DOHH2 (cell line): Measurements from ENCODE around the gene NAXD.
A peak's percentile ranks its signal among the peaks of the same experiment; 100 is the strongest.

Source experiments
- CTCF ChIP-seq: fragments of 200-600 bp; sonication (generic); IDR thresholded peaks from one replicate; pipeline ENCODE4 v1.5.1; 2014; ENCODE audit warnings: antibody characterized with exemption, mild to moderate bottlenecking, low read depth, low read length; ENCODE audit not compliant: poor library complexity, severe bottlenecking
- EZH2phosphoT487 ChIP-seq: fragments of 200-600 bp; sonication (generic); IDR thresholded peaks from 2 replicates; pipeline ENCODE4 v1.6.1; 2017; ENCODE audit warnings: borderline replicate concordance, mild to moderate bottlenecking, antibody characterized with exemption, low read length, moderate library complexity, mixed read lengths

- TF ChIP-seq CTCF (peak; percentile 36), EZH2phosphoT487 (no peak)
Measured at GRCh38 chr13:110616103-110617101, 1.1 kb downstream of the NAXD start.
